ENCODE results near the gene CD101. TPM values are rescaled to one million over a fixed set of nuclear protein-coding genes. Genes with fewer than 3 reads are reported as not detected.

The CD101 gene, protein sequence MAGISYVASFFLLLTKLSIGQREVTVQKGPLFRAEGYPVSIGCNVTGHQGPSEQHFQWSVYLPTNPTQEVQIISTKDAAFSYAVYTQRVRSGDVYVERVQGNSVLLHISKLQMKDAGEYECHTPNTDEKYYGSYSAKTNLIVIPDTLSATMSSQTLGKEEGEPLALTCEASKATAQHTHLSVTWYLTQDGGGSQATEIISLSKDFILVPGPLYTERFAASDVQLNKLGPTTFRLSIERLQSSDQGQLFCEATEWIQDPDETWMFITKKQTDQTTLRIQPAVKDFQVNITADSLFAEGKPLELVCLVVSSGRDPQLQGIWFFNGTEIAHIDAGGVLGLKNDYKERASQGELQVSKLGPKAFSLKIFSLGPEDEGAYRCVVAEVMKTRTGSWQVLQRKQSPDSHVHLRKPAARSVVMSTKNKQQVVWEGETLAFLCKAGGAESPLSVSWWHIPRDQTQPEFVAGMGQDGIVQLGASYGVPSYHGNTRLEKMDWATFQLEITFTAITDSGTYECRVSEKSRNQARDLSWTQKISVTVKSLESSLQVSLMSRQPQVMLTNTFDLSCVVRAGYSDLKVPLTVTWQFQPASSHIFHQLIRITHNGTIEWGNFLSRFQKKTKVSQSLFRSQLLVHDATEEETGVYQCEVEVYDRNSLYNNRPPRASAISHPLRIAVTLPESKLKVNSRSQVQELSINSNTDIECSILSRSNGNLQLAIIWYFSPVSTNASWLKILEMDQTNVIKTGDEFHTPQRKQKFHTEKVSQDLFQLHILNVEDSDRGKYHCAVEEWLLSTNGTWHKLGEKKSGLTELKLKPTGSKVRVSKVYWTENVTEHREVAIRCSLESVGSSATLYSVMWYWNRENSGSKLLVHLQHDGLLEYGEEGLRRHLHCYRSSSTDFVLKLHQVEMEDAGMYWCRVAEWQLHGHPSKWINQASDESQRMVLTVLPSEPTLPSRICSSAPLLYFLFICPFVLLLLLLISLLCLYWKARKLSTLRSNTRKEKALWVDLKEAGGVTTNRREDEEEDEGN
- total RNA-seq (1 to 10 TPM; 2.1 to 2.2 TPM), total RNA-seq (0.12 to 18.0 (median 6.6) reads per million in 172 experiments)
- polyA plus RNA-seq (2013, experiment 1 of 2): 4.0 TPM
- polyA plus RNA-seq (2013, experiment 2 of 2): 17.3 TPM

DNA sequence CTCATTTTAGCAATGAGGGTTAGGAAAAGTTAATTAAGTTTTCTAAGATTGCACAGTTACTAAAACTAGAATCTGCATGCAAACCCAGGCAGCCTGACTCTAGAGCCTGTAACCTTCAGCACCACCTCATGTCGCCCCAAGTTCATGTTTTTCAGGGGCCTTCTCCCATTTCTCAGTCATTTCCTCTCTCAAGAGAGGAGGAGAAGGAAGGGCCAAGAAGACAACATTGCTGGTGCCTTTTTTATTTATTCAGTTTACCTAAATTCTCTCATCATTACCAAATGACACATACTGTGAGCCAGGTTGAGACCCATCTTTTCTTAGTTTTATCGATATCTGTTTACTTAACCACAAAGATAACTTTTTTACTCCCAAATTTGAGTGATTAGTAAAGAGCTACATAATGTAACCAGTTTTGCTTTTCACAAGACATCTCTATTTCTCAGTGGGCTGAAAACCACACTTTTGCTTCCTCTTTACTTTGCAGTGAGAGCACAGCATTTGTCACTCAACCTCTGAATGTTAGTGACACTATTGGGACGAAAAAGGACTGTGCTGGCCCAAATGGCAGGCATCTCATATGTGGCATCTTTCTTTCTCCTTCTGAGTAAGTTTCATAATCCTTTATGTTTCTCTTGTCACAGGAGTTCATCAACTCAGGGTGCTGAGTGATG lies at the start of gene CD101:
Gene CD101, plus strand, starts transcription at position 507 of the 674 bp plus-strand sequence. Its CDS starts 58 bp downstream, at position 565.
- ATAC-seq (ENCODE audit: poor library complexity) (peak; percentile 64), DNase-seq (peak in 3 of 14 experiments; percentile 43 to 52 (median 44))
- Mint-ChIP-seq H3K4me3 (peak within 1 kb of the TSS; percentile 62), H3K27me3 (no peaks in the 10 kb centered on the region), H3K4me1 (ENCODE audit: low read depth) (peaks cover 56% of the 10 kb centered on the region), H3K9me3 (peaks cover 3% of the 10 kb centered on the region), H3K36me3 (ENCODE audit: low read depth) (no peaks in the 10 kb centered on the region), H3K27ac (peak within 1 kb of the TSS; percentile 76)
- no peak within 1 kb of the TSS for H3K4me3 ChIP-seq (ENCODE audit: low read length)
- no peaks in the 10 kb centered on the region for H3K9me3 ChIP-seq (ENCODE audit: control insufficient read depth in 1 of 2, insufficient read depth in 1 of 2, low read length in 2 of 2)
- ChIA-PET POLR2A (interaction anchor here (0.6 to 2.8 kb wide), 8 partner anchors 8 to 263 kb away, joined by 3 to 30 read pairs (median 4); partner anchors contain the start of gene TTF2), CTCF (interaction anchor here (0.6 to 1.2 kb wide), 2 partner anchors 93 to 427 kb away, joined by 3 to 4 read pairs; no protein-coding TSS in a partner anchor)
- TF ChIP-seq, protein P1, sequence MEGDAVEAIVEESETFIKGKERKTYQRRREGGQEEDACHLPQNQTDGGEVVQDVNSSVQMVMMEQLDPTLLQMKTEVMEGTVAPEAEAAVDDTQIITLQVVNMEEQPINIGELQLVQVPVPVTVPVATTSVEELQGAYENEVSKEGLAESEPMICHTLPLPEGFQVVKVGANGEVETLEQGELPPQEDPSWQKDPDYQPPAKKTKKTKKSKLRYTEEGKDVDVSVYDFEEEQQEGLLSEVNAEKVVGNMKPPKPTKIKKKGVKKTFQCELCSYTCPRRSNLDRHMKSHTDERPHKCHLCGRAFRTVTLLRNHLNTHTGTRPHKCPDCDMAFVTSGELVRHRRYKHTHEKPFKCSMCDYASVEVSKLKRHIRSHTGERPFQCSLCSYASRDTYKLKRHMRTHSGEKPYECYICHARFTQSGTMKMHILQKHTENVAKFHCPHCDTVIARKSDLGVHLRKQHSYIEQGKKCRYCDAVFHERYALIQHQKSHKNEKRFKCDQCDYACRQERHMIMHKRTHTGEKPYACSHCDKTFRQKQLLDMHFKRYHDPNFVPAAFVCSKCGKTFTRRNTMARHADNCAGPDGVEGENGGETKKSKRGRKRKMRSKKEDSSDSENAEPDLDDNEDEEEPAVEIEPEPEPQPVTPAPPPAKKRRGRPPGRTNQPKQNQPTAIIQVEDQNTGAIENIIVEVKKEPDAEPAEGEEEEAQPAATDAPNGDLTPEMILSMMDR (IDR thresholded peaks at IDR 0.05): no peak
- intact Hi-C loops (cut with DNase I, micrococcal nuclease): loop anchor here in 1 of 2 experiments (2.0 kb wide), 1 partner anchor 15 kb away; no protein-coding TSS in a partner anchor
- H3K36me3 ChIP-seq (ENCODE audit: insufficient read depth, low read length): no peaks in the 10 kb centered on the region
- H3K27ac ChIP-seq (ENCODE audit: low read depth in 1 of 2, low read length in 2 of 2): peak within 1 kb of the TSS in 1 of 2 donors; percentile 39
- H3K4me1 ChIP-seq (ENCODE audit: insufficient read depth, low read length): peaks cover 28% of the 10 kb centered on the region
- no peaks in the 10 kb centered on the region for H3K27me3 ChIP-seq (ENCODE audit: control insufficient read depth in 1 of 2, insufficient read depth in 2 of 2, low read length in 2 of 2)

DNA sequence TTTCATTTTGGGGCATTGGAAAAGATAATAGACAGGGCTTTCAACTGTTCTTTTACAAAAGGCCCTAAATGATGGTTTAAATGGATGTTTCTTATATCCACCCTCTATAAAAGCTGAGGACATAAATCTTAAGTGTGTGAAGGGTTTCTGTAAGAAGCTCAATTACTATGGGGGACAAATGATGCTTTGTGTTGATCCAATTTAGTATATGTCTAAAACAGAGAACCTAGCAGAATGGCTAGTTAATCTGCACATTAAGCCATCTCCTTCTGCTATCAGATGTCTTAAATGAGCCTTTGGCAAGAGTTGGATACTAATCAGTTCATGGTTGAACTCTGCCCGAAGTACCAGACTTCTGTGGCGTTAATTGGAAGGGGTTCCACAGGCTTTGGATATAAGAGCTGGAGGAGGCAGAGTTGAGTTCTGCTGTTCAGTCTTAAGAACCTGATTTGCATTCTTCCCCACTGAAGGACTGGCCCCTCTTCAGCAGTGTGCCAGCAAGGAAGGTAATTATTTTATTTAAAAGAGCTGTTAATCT lies 48.8 kb upstream of the CD101 start:
- Mint-ChIP-seq H3K4me3 (no peak overlapping the region), H3K9me3 (no peaks in the 10 kb centered on the region), H3K27me3 (no peaks in the 10 kb centered on the region), H3K4me1 (ENCODE audit: low read depth) (no peaks in the 10 kb centered on the region), H3K36me3 (ENCODE audit: low read depth) (no peaks in the 10 kb centered on the region), H3K27ac (no peak overlapping the region)
- H3K27me3 ChIP-seq (ENCODE audit: control insufficient read depth in 1 of 2, insufficient read depth in 2 of 2, low read length in 2 of 2): no peaks in the 10 kb centered on the region
- TF ChIP-seq, protein P1 (IDR thresholded peaks at IDR 0.05): no peak
- no peaks in the 10 kb centered on the region for H3K9me3 ChIP-seq (ENCODE audit: control insufficient read depth in 1 of 2, insufficient read depth in 1 of 2, low read length in 2 of 2)
- H3K4me3 ChIP-seq (ENCODE audit: low read length): no peak overlapping the region
- no peaks in the 10 kb centered on the region for H3K4me1 ChIP-seq (ENCODE audit: insufficient read depth, low read length)
- CTCF ChIA-PET: interaction anchor here (1.4 kb wide), 1 partner anchor 18 kb away, joined by 3 read pairs; no protein-coding TSS in a partner anchor
- intact Hi-C loops (cut with DNase I, micrococcal nuclease): no loop called here
- no peak for ATAC-seq (ENCODE audit: poor library complexity)
- H3K27ac ChIP-seq (ENCODE audit: low read depth in 1 of 2, low read length in 2 of 2): no peak overlapping the region
- no peak for DNase-seq
- POLR2A ChIA-PET: no interaction called here
- no peaks in the 10 kb centered on the region for H3K36me3 ChIP-seq (ENCODE audit: insufficient read depth, low read length)
